Panc1 (cell line): ENCODE measurements around the gene KRTAP10-11. TPM values are rescaled to one million over a fixed set of nuclear protein-coding genes. Genes with fewer than 3 reads are reported as not detected.
A peak's percentile ranks its signal among the peaks of the same experiment; 100 is the strongest.
"Not testable (repeated sequence)": the region's sequence is repeated elsewhere in the genome, so short reads cannot be mapped to it uniquely, and the experiment has no call there.

Source experiments
- ATAC-seq: fragments of 200-7000 bp; cut with Tn5 transposase; 2 replicates; pipeline ENCODE4 v1.9.1; 2020; ENCODE audit warnings: mild to moderate bottlenecking, moderate library complexity
- BruUV-seq: library from RNA; stranded (reverse); fragments of 400-500 nt; replicated peaks from 2 replicates; lab custom pipeline; 2021; lab: Mats Ljungman, UMichigan
- CTCF ChIA-PET: fragments of 300-600 bp; sonication (Branson Sonifier 250); formaldehyde crosslinking; loops from one replicate; lab custom pipeline; 2022; ENCODE audit warnings: antibody characterized with exemption; lab: Charles Lee
- POLR2A ChIA-PET: fragments of 300-600 bp; sonication (Branson Sonifier 250); formaldehyde crosslinking; loops from one replicate; lab custom pipeline; 2022; ENCODE audit warnings: antibody characterized with exemption; lab: Charles Lee
- DNase-seq: peaks from one replicate; pipeline ENCODE4 v3.0.0-alpha.2; 2010; ENCODE audit warnings: low read depth, low spot score
- H3K27ac ChIP-seq: 2 replicates; pipeline ENCODE4 v1.5.1; 2011; ENCODE audit warnings: mild to moderate bottlenecking, low read length, inconsistent platforms
- H3K27me3 ChIP-seq: fragments of 200-500 bp; sonication (Bioruptor generic); 2 replicates; pipeline ENCODE4 v1.6.0; 2014; ENCODE audit warnings: low read length, inconsistent platforms; ENCODE audit not compliant: control insufficient read depth, insufficient read depth
- H3K36me3 ChIP-seq: fragments of 200-500 bp; sonication (Bioruptor generic); 2 replicates; pipeline ENCODE4 v1.5.1; 2014; ENCODE audit warnings: inconsistent platforms, mild to moderate bottlenecking, low read length, moderate library complexity; ENCODE audit not compliant: control insufficient read depth, insufficient read depth
- H3K4me1 ChIP-seq: 2 replicates; pipeline ENCODE4 v1.5.1; 2011; ENCODE audit warnings: inconsistent platforms, mild to moderate bottlenecking, low read length, moderate library complexity; ENCODE audit not compliant: control insufficient read depth, insufficient read depth
- H3K4me3 ChIP-seq, 2 experiments: 2 replicates each; pipeline ENCODE4 v1.5.1; 2011 to 2012; ENCODE audit warnings: low read depth in 2 of 2, low read length in 2 of 2, mild to moderate bottlenecking in 2 of 2, inconsistent platforms in 1 of 2, moderate library complexity in 1 of 2
- H3K9me3 ChIP-seq: fragments of 200-500 bp; sonication (Bioruptor generic); 2 replicates; pipeline ENCODE4 v1.5.1; 2014; ENCODE audit warnings: low read depth, mild to moderate bottlenecking, inconsistent platforms, low read length, moderate library complexity; ENCODE audit not compliant: control insufficient read depth, insufficient read depth
- POLR2AphosphoS5 ChIP-seq: IDR thresholded peaks from 2 replicates; pipeline ENCODE4 v1.6.1; 2012; ENCODE audit warnings: mild to moderate bottlenecking, low read depth, low read length, moderate library complexity
- REST ChIP-seq, 2 experiments: IDR thresholded peaks; 2 replicates each; pipeline ENCODE4 v1.6.1; 2011 to 2012; ENCODE audit warnings: low read depth in 2 of 2, control low read depth in 1 of 2, low read length in 1 of 2, mild to moderate bottlenecking in 1 of 2, moderate library complexity in 1 of 2; ENCODE audit not compliant: insufficient read depth in 1 of 2
- SIN3A ChIP-seq: IDR thresholded peaks from 2 replicates; pipeline ENCODE4 v1.6.1; 2012; ENCODE audit warnings: low read depth, mild to moderate bottlenecking, low read length, moderate library complexity, borderline replicate concordance; ENCODE audit not compliant: insufficient read depth
- TCF7L2 ChIP-seq: IDR thresholded peaks from 2 replicates; pipeline ENCODE4 v1.6.1; 2011; ENCODE audit warnings: mild to moderate bottlenecking, low read depth, low read length, inconsistent platforms
- in situ Hi-C: cut with HindIII; loops from 2 replicates; pipeline ENCODE4 v1.10.0; 2016; ENCODE audit warnings: low sequenced_read_pairs, low pct_unique_long_range_greater_than_20kb
- intact Hi-C: fragments of 100-400 bp; cut with micrococcal nuclease; formaldehyde crosslinking; loops from one replicate; pipeline ENCODE4 v1.10.0; 2022; ENCODE audit not compliant: unreplicated experiment
- total RNA-seq: library from RNA; stranded (reverse); gene quantifications from one replicate; pipeline ENCODE4 v1.2.1, GENCODE V29; 2021; ENCODE audit not compliant: unreplicated experiment
- TF ChIP-seq, protein P1 (sequence below): fragments of 450-650 bp; IDR thresholded peaks from 2 replicates; pipeline ENCODE4 v1.5.1; 2017; ENCODE audit warnings: mild to moderate bottlenecking

The KRTAP10-11 gene
- total RNA-seq, 1 experiment from 2014 or later, result not detected

GRCh38 chr21:44599264-44600029, 46.8 kb upstream of the KRTAP10-11 start:
- CTCF ChIA-PET, result no interaction called here
- no peak for DNase-seq
- BruUV-seq, result no TSS peak
- no peaks in the 10 kb centered on the region for H3K36me3 ChIP-seq
- no peaks in the 10 kb centered on the region for H3K9me3 ChIP-seq
- TF ChIP-seq TCF7L2 (no peak), POLR2AphosphoS5 (no peak), REST (IDR thresholded peaks at IDR 0.05; ENCODE audit: insufficient read depth in 1 of 2, low read depth in 2 of 2, low read length in 1 of 2) (no peak), SIN3A (no peak)
- TF ChIP-seq, protein P1, sequence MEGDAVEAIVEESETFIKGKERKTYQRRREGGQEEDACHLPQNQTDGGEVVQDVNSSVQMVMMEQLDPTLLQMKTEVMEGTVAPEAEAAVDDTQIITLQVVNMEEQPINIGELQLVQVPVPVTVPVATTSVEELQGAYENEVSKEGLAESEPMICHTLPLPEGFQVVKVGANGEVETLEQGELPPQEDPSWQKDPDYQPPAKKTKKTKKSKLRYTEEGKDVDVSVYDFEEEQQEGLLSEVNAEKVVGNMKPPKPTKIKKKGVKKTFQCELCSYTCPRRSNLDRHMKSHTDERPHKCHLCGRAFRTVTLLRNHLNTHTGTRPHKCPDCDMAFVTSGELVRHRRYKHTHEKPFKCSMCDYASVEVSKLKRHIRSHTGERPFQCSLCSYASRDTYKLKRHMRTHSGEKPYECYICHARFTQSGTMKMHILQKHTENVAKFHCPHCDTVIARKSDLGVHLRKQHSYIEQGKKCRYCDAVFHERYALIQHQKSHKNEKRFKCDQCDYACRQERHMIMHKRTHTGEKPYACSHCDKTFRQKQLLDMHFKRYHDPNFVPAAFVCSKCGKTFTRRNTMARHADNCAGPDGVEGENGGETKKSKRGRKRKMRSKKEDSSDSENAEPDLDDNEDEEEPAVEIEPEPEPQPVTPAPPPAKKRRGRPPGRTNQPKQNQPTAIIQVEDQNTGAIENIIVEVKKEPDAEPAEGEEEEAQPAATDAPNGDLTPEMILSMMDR, result no peak
- no peaks in the 10 kb centered on the region; the same call in none of the 2 replicates for H3K4me1 ChIP-seq
- H3K27ac ChIP-seq, result no peak overlapping the region
- no peak for ATAC-seq
- intact Hi-C loops (no loop called here), in situ Hi-C loops (no loop called here)
- no peaks in the 10 kb centered on the region for H3K27me3 ChIP-seq
- POLR2A ChIA-PET, result no interaction called here
- no peak overlapping the region for H3K4me3 ChIP-seq

DNA sequence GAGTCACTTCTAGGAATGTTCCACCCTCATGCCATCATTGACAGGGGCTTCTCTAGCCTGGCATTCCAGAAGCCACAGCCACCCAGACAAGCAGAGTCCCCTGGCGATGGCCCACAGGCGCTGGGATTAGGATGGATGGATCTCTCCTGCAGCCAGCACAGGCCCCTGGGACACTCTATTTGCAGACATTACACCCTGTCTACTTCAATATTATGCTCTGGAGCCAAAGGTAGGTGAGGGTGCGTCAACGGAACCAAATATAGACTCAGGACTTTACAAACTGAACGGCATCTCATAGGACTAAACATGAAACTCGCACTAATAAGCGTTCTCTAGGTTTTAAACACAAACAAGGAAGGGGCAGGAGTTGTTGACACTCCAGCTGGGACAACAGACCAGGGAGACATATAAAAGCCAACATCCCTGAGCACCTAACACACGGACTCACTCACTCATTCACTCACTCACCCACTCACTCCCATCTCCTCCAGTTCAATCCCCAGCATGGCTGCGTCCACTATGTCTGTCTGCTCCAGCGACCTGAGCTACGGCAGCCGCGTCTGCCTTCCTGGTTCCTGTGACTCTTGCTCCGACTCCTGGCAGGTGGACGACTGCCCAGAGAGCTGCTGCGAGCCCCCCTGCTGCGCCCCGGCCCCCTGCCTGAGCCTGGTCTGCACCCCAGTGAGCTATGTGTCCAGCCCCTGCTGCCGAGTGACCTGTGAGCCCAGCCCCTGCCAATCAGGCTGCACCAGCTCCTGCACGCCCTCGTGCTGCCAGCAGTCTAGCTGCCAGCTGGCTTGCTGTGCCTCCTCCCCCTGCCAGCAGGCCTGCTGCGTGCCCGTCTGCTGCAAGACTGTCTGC, 45.9 kb upstream of the KRTAP10-11 start, which contains the start of gene KRTAP10-7:
KRTAP10-7 (plus strand) TSS at position 480 of the 861 bp plus-strand sequence; CDS start at position 505, 25 bp downstream.
- H3K9me3 ChIP-seq, BruUV-seq, in situ Hi-C loops, POLR2A ChIA-PET, H3K4me3 ChIP-seq, H3K27me3 ChIP-seq, H3K4me1 ChIP-seq, H3K27ac ChIP-seq, H3K36me3 ChIP-seq, intact Hi-C loops, DNase-seq: not testable (repeated sequence)
- CTCF ChIA-PET, result interaction anchor here (0.6 kb wide), 1 partner anchor 91 kb away, joined by 3 read pairs; no protein-coding TSS in a partner anchor
- ATAC-seq, result peak; percentile 31
